ENCODE results near the gene TRIM39.

Gene TRIM39

GRCh38 chr6:30331981-30332380, 5.3 kb downstream of the TRIM39 start:
- no peak overlapping the region for H3K27ac ChIP-seq (replicated peaks)
- no peak for TF ChIP-seq POLR2AphosphoS5 (IDR thresholded peaks at IDR 0.05; ENCODE audit: low read depth)
- TF ChIP-seq, protein P1, sequence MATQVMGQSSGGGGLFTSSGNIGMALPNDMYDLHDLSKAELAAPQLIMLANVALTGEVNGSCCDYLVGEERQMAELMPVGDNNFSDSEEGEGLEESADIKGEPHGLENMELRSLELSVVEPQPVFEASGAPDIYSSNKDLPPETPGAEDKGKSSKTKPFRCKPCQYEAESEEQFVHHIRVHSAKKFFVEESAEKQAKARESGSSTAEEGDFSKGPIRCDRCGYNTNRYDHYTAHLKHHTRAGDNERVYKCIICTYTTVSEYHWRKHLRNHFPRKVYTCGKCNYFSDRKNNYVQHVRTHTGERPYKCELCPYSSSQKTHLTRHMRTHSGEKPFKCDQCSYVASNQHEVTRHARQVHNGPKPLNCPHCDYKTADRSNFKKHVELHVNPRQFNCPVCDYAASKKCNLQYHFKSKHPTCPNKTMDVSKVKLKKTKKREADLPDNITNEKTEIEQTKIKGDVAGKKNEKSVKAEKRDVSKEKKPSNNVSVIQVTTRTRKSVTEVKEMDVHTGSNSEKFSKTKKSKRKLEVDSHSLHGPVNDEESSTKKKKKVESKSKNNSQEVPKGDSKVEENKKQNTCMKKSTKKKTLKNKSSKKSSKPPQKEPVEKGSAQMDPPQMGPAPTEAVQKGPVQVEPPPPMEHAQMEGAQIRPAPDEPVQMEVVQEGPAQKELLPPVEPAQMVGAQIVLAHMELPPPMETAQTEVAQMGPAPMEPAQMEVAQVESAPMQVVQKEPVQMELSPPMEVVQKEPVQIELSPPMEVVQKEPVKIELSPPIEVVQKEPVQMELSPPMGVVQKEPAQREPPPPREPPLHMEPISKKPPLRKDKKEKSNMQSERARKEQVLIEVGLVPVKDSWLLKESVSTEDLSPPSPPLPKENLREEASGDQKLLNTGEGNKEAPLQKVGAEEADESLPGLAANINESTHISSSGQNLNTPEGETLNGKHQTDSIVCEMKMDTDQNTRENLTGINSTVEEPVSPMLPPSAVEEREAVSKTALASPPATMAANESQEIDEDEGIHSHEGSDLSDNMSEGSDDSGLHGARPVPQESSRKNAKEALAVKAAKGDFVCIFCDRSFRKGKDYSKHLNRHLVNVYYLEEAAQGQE (IDR thresholded peaks at IDR 0.05; ENCODE audit: insufficient replicate concordance, low read depth), result no peak
- TF ChIP-seq, protein P2, sequence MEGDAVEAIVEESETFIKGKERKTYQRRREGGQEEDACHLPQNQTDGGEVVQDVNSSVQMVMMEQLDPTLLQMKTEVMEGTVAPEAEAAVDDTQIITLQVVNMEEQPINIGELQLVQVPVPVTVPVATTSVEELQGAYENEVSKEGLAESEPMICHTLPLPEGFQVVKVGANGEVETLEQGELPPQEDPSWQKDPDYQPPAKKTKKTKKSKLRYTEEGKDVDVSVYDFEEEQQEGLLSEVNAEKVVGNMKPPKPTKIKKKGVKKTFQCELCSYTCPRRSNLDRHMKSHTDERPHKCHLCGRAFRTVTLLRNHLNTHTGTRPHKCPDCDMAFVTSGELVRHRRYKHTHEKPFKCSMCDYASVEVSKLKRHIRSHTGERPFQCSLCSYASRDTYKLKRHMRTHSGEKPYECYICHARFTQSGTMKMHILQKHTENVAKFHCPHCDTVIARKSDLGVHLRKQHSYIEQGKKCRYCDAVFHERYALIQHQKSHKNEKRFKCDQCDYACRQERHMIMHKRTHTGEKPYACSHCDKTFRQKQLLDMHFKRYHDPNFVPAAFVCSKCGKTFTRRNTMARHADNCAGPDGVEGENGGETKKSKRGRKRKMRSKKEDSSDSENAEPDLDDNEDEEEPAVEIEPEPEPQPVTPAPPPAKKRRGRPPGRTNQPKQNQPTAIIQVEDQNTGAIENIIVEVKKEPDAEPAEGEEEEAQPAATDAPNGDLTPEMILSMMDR (IDR thresholded peaks at IDR 0.05; ENCODE audit: insufficient read depth, low read length), result no peak
- TF ChIP-seq SPI1 (IDR thresholded peaks at IDR 0.05; ENCODE audit: borderline replicate concordance, low read depth), result no peak
- no peak for TF ChIP-seq GABPA (IDR thresholded peaks at IDR 0.05; ENCODE audit: low read depth)
- no peak overlapping the region for H3K4me3 ChIP-seq (replicated peaks; ENCODE audit: insufficient read depth, low read length)
- no peak for DNase-seq (ENCODE audit: low read depth in 1 of 2, low spot score in 1 of 2)
- no peaks in the 10 kb centered on the region for H3K27me3 ChIP-seq (ENCODE audit: insufficient read depth, poor library complexity, severe bottlenecking)

DNA sequence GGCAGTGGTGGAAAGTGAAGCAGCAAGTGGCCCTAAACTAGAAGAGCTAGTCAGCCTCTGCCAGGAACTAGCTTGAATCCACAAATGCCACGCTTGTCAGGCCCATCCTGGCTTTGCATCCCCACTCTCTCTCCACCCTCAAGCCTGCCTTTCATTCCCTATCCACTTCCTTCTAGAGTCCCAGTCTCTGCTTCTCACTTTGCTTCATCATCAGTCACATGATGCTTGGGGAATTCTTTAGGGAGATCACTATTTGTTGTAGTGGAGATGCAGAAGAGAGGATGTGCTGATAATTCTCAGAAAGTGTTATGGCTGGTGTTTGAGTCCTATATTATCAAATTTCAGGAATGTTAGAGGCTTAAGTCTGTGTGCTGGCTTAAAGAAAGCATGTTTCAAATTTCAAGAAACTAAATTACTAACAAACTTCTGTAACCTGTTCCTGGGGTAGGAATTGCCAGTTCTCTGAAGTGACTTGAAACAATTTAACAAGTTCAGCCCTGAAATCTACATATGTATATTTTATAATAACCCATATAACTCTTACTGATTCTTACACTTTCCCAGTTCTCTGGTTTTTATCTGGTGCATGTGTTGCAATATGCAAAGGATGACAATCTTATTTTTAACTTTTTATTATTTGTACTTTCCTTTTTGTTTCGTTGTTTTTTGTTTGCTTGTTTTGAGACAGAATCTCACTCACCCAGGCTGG, 7.5 kb downstream of the TRIM39 start:
- no peak overlapping the region for H3K27ac ChIP-seq (replicated peaks)
- TF ChIP-seq, protein P2 (IDR thresholded peaks at IDR 0.05; ENCODE audit: insufficient read depth, low read length), result no peak
- TF ChIP-seq POLR2AphosphoS5 (IDR thresholded peaks at IDR 0.05; ENCODE audit: low read depth) (no peak), SPI1 (IDR thresholded peaks at IDR 0.05; ENCODE audit: borderline replicate concordance, low read depth) (no peak), GABPA (IDR thresholded peaks at IDR 0.05; ENCODE audit: low read depth) (no peak)
- TF ChIP-seq, protein P1 (IDR thresholded peaks at IDR 0.05; ENCODE audit: insufficient replicate concordance, low read depth), result no peak
- no peak for DNase-seq (ENCODE audit: low read depth in 1 of 2, low spot score in 1 of 2)
- no peak overlapping the region for H3K4me3 ChIP-seq (replicated peaks; ENCODE audit: insufficient read depth, low read length)
- H3K27me3 ChIP-seq (ENCODE audit: insufficient read depth, poor library complexity, severe bottlenecking), result no peaks in the 10 kb centered on the region

DNA sequence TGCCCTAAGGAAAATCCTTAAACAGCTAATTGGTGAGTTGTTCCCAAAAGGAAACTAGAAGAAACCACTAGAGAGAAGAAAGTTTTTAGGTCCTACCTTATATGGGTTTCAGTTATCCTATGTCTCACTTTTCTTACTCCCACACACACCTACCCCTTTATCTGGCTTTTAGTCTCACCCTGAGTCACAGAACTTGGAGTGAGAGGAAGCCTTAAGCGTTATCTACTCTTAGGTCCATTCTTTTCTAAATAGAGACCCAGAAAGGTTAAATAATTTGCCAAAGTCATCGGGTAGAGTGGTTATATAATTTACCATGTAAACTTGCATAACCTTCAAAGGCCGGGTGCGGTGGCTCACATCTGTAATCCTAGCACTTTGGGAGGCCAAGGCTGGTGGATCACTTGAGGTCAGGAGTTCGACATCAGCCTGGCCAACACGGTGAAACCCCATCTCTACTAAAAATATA, 13.9 kb downstream of the TRIM39 start:
- Histone ChIP-seq H3K4me3 (replicated peaks; ENCODE audit: insufficient read depth, low read length) (no peak overlapping the region), H3K27ac (replicated peaks) (no peak overlapping the region), H3K27me3 (ENCODE audit: insufficient read depth, poor library complexity, severe bottlenecking) (no peaks in the 10 kb centered on the region)
- no peak for TF ChIP-seq GABPA (IDR thresholded peaks at IDR 0.05; ENCODE audit: low read depth)
- TF ChIP-seq, protein P1 (IDR thresholded peaks at IDR 0.05; ENCODE audit: insufficient replicate concordance, low read depth), result no peak
- TF ChIP-seq, protein P2 (IDR thresholded peaks at IDR 0.05; ENCODE audit: insufficient read depth, low read length), result no peak
- TF ChIP-seq POLR2AphosphoS5 (IDR thresholded peaks at IDR 0.05; ENCODE audit: low read depth), result no peak
- no peak for TF ChIP-seq SPI1 (IDR thresholded peaks at IDR 0.05; ENCODE audit: borderline replicate concordance, low read depth)
- no peak for DNase-seq (ENCODE audit: low read depth in 1 of 2, low spot score in 1 of 2)
